Occipital lobe (tissue), 2 donors: Measurements from ENCODE around the gene GPSM1. TPM values are rescaled to one million over a fixed set of nuclear protein-coding genes. Genes with fewer than 3 reads are reported as not detected.
"Not testable (repeated sequence)": the region's sequence is repeated elsewhere in the genome, so short reads cannot be mapped to it uniquely, and the experiment has no call there.

Experiments
- DNase-seq: peaks from one replicate; lab custom pipeline; 2025; lab: John Stamatoyannopoulos, UW
- total RNA-seq: library from RNA; depleted of rRNA; stranded (reverse); fragments of >200 nt; gene quantifications from one replicate; pipeline ENCODE4 v1.2.3, GENCODE V29; 2014

The GPSM1 gene
- total RNA-seq, 1 donor from 2014 or later = 73.6 TPM

DNA sequence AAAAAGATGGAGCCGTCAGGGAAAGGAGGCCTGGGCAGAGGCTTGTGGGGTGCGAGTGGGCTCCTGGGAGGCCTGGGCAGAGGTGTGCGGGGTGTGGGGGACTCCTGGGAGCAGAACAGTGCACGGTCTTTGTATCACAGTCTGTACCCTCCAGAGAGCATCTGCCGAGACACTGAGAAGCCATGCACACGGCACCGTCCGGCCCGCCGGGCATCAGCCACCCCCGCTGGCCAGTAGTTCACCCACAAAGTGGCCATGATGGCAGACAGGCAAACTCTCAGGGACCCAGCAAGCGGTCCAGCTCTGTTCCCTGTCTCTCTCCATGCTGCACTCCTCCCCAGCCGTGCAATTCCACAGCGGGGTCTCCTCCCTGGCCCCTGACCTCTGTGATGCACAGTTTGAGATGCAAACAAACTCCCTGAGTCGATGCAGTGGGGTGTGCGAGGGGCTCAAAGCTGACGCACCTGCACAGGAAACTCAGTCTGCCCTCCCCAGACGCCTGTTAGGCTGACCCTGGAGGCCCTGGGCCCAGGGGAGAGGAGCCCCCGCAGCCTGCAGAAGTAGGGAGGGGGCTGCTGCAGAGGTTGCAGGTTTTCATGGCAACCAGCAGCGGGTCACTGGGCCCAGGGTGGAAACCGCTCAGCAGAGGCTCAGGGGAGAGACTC is 9.1 kb upstream of the GPSM1 start:
- DNase-seq = no peak

DNA sequence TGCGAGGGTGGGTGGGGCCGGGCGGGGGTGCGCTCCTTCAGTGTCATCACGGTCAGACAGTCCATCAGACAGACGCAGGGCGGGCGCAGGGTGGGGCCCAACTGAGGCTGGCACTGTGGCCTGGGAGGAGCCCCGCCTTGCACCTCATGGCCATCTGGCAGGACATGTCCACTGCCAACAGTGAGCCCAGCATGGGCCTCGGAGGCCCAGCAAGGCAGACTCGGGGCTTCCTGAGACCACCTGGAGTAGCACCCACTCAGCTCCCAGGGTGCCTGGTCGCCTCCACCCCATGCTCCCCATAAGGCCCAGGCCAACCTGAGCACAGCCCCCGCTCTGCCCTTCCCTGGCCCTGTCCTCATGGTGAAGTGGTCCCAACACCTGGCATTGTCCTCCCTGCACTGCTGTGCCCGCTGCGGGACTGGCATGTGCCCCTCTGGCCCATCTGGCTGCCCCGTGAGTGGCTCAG is 8.5 kb upstream of the GPSM1 start:
- DNase-seq = no peak

DNA sequence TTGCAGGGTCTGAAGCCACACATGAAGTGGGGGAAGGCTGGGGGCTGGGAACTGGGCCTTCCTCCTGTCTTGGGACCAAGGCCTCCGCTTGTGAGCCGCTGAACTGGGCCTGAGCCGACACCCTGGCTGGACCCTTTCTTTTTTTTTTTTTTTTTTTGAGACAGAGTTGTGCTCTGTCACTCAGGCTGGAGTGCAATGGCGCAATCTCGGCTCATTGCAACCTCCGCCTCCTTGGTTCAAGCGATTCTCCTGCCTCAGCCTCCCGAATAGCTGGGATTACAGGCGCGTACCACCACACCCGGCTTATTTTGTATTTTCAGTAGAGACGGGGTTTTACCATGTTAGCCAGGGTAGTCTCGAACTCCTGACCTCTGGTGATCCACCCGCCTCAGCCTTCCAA is 8.1 kb upstream of the GPSM1 start:
- not testable (repeated sequence) for DNase-seq

DNA sequence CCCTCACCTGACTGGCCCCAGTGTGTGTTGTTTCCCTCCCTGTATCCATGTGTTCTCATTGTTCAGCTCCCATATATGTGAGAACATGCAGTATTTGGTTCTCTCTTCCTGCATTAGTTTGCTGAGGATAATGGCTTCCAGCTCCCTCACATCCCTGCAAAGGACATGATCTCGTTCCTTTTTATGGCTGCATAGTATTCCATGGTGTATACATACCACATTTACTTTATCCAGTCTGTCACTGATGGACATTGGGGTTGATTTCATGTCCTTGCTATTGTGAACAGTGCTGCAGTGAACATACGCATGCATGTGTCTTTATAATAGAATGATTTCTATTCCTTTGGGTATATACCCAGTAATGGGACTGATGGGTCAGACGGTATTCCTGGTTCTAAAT is 7.4 kb upstream of the GPSM1 start:
- not testable (repeated sequence) for DNase-seq

DNA sequence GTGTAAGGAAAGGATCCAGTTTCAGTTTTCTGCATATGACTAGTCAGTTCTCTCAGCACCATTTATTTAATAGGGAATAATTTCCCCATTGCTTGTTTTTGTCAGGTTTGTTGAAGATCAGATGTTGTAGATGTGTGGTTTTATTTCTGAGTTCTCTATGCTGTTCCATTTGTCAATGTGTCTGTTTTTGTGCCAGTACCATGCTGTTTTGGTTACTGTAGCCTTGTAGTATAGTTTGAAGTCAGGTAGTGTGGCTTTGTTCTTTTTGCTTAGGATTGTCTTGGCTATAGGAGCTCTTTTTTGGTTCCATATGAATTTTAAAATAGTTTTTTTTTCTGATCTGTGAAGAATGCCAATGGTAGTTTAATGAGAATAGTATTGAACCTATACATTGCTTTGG is 6.4 kb upstream of the GPSM1 start:
- not testable (repeated sequence) for DNase-seq

DNA sequence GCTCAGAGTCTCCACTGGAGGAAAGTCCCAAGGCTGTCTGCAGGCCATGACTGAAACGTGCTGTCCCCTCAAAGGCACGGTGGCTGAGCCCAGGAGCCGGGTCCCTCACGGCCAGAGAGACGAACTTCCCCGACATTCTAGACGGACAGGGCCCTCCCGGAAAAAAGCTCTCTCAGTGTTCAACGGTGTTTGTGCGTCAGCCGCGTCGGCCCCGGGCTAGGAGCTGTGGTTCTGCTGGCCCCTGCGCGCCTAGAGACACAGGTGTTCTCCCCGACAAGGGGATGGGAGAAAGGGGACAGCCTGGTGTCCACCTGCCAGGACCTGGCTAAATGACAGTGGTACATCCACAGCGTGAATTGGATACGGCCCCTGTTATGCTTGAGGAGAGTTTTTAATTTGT is 5.8 kb upstream of the GPSM1 start:
- no peak for DNase-seq

DNA sequence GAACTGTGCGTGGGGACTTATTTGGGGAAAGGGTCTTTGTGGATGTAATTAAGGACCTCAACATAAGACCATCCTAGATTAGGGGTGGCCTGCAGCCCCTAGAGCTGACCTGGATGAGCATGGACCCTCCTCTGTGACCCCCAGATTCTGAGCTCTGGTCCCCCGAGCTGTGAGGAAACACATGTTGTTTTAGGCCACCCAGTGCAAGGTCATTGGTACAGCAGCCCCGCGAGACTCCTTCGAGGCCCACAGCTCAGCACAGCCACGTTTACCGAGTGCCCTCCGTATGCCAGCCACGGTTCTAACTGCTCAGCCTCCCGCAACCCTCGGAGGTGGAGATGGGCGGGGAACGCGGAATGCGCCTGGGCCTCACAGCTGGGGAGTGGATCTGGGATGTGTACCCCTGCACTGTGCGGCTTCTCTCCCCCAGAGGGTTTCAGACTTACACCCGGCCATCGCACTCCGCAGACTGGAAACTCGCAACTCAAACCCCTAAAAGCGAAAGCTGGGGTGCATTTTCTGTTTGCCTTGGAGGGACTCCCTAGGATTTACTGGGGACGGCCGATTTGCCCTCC is 4.5 kb upstream of the GPSM1 start:
- no peak for DNase-seq

DNA sequence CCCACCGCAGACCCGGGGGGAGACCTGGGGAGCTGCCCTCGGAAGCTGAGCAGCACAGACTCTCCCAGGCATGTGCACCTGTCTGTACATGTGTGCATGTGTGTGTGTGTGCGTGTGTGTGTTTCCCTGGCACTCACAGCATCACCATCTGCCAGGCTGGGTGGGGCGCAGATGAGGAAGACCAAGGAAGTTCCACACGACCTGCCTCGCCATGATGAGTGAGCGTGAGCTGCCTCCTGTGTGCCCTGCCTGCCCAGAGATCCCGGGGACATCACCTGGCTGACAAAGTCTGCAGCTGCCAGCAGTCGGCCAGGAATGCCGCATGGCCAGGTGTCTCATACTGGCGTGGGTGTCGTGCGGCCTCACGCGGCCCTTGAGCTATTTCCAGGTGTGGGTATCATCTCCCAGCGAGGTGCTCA is 4.0 kb upstream of the GPSM1 start:
- DNase-seq = no peak

DNA sequence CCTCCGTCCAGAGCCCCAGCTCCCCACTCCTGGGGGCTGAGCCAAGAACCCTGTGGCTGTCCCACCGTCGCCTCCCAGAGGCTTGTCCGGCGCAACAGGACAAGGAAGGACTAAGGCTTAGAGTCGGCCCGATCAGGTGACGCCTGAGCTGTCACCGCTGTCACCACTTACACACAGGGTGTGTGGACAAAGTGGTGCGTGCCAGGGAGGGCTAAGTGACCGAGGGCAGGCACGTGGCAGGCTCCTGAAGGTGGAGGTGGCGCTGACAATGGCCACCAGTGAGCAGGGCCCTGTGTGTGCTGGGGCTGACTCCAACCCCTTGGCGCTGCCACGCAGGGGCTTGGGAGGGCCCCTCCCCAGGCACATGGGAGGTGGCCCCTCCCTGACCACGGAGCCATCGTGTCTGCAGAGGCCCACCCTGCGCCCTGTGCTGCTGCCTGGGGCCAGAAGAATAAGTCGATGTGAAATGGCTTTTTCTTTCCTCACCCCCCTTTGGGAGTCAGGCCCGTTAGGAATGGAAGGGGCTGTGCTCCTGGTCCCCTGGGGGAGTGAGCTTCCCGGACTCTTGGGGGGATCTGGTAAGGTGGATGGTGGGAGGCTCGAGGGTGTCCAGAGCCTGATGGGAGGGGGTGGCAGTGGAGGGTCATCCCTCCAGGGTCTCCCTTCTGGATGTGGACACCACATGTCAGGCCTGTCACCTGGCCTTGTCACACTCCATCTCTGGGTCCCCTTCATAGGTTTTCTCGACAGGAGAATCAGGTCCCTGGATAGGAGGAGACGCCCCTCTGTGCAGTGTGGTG is 2.6 kb upstream of the GPSM1 start:
- no peak for DNase-seq

DNA sequence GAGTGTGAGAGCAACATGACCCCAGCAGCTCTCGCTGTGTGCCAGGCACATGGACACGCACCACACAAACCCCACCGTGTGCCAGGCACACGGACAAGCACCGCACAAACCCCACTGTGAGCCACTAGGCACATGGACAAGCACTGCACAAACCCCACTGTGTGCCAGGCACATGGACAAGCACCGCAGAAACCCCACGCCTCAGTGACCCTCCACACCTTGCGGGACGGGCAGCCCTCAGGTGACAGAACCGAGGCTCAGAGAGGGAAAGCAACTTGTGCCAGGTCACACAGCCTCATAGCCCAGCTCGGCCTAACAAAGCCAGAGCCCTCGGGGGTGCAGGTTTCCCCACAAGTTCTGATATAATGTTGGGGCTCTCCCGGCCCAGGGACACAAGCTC is 2.0 kb upstream of the GPSM1 start:
- no peak for DNase-seq

DNA sequence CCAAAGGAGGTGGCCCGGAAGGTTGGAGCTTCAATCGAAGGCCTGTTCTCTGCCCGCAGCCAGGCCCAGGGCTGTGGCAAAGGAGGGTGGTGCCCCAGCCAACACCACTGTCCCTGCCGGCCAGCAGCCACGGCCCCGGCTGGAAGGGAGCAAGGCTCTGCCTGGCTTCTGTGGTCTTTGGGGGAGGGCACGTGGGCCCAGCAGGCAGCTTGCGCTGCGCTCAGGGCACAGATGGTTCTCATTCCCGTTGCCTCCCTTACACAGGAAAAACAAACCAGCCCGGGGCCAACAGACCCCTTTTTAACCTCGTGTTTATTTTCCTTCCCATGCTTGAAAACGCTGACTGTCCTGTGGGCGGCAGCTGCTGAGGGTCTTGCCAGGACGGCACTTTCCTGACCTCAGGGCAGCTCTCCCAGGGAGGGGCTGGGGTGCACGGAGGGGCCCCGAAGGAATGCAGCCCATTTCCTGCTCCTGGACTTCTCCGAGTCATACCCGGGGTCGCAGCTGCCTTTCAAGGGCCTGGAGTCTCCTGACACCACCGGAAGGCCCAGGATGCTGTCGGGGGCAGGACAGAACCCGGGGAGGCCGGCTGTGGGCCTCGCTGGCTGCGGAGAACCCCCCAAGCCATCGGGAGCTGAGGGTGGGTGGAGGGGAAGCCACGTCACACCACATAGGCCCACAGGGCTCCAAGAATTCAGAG is 1.1 kb upstream of the GPSM1 start:
- no peak for DNase-seq

DNA sequence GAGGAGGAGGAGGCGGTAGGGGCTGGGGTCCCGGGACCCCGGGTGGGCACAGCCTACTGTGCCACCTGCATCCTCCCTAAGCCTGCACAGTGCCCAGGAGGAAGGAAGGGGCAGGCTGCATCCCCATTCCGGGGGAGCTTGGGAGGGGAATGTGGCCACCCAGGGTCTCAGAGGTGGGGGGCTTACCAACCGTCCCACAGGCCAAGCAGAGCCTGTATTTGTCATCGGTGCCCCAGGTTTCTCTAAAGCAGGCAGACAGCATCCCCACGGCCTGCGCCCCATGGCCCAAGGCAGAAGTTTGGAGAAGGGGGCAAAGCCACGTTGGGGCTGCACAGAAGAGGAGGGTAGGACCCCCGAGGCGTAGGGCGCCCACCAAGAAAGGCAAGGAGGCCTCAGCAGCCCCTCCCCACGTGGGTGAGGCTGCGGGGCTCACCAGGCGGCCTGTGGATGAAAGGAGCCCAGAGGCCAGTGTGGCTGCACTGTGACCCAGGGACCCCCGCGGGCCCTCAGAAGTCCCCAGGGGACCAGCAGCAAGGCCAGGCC is 507 bp upstream of the GPSM1 start:
- DNase-seq = no peak

DNA sequence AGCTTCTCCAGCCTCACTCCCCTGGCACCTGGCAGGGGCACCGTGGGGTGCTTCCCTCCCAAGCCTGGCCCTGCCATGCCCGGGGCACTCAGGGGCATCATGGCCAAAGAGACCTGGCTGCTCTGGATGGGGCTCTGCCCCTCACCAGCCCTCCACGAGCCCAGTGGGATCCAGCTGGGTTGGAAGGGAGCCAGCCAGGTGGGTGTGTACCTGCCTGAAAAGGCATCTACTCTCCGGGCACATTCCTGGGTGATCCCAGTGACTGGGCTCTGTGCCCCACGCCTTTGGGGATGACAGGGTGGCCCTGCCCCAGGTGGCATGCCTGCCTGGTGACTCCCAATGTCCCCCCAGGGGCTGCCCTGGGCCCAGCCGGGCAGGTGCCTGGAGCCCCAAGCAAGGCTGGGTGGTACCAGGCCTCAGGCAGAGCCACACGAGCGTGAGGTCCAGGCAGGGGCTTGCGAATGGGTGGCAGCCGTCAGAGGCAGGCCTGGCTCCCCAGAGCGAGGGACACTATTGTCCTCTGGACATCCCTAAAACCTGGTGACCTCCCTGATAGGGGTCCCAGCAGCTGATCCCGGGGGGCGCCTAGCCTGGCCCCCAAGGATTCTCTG is 777 bp downstream of the GPSM1 start:
- no peak for DNase-seq

DNA sequence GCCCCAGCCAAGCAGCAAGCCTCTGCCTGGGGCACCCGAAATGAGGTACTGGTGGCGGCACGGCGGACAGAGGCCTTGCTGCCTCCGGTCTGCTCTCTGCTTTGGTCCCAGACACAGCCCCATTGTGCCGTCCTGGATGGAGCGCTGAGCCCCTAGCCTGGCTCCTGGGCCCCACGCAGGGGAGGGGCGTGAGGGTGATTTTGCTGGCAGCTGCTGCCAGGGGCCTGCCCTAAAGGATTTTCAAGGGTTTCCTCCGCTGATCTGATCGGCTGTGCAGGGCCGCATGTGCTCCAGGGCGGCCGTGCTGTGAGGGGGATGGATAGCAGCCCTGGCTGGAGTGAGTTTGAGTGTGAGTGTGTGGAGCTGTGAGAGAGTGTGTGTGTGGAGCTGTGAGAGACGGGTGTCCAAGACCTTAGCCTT is 1.3 kb downstream of the GPSM1 start:
- no peak for DNase-seq

DNA sequence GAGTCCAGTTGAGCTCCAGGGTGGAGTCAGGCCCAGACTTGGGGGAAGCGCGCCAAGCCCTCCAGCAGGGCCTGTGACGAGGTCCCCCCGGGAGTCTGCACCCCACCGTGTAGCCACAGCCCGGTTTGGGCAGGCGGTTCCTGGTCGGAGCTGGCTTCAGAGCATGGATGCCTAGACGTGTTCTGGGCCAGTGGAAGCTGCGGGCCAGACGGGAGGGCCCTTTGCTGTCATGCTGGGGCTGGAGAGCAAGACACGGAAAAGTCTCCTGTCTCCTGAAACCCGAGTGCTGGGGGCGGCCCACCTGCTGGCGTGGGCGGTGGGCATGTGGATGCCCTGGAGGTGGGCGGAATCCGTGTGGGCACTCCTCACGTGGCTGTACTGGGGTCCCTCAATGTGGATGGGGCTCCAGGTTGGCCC is 1.9 kb downstream of the GPSM1 start:
- no peak for DNase-seq

DNA sequence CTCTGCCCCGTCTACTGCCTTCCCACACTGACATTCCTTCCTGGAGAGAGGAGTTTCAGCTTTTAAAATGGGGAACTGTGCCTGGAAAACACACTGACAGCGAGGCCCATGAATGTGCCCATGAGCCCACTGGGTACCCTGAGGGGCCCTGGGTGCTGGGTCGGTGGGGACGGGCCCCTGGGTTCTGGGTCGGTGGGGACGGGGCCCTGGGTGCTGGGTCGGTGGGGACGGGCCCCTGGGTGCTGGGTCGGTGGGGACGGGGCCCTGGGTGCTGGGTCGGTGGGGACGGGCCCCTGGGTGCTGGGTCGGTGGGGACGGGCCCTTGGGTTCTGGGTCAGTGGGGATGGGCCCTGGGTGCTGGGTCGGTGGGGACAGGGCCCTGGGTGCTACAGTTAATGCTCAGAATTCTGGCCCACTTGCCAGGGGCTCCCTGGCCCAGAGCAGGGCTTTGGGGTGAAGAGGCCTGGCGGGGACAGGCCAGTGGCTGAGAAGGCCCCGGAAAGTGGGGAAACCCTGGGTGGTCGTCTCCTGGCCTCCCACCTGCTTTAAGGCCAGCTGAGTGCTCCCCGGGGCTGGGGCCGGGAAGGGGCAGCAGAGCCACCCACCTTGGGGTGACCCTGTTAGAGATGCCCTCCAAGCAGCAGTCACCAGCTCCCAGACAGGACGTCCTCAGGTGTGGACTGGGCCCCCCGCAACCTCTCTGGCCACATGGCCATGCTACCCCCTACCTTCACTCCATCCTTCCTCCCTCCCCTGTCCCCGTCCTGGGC is 2.5 kb downstream of the GPSM1 start:
- no peak for DNase-seq

DNA sequence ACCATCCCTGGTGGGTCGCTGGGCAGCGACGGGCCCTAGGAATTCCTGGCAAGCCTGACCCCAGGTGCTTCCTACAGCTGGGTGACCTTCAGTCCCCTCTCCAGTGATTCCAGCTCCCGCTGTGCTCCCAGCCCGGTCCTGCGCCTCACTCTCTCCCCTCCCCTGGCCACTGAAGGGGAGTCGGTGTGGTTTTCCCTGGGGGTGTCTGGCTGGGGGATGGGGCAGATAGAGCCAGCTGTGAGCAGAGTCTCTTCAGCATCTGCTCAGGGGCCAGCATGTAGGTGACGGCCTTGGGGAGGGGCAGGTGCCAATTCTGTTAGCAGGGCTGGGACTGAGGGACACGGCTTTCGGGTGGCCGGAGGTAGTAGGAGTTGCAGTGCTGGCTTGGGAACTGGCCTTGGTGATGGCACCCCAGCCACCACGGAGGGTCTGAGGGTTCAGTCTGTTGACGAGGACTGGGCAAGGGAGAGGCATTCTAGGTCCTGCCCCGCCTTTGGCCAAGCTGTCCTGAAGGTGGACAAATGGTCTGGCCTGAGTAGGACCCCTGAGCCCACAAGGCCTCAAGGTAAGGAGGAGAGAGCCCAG is 3.2 kb downstream of the GPSM1 start:
- no peak for DNase-seq

DNA sequence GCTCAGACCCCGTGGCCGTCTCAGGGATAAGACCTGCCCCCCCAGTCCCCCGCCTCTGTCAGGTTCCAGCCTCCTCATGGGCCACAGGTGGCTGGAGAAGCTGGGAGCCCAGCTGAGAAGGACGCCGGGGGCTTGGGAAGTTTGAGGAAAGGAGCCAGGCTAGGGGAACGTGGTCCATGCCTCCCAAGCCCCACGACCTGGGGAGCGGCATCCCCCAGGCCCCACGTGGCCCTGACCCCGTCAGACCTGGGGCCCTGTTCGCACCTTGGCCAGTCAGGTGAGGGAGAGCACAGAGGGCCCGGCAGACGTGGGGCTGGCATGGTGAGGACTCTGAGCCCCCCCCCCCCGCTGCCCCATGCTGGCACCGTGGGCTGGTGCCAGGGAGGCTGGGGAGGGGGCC is 3.7 kb downstream of the GPSM1 start:
- no peak for DNase-seq

DNA sequence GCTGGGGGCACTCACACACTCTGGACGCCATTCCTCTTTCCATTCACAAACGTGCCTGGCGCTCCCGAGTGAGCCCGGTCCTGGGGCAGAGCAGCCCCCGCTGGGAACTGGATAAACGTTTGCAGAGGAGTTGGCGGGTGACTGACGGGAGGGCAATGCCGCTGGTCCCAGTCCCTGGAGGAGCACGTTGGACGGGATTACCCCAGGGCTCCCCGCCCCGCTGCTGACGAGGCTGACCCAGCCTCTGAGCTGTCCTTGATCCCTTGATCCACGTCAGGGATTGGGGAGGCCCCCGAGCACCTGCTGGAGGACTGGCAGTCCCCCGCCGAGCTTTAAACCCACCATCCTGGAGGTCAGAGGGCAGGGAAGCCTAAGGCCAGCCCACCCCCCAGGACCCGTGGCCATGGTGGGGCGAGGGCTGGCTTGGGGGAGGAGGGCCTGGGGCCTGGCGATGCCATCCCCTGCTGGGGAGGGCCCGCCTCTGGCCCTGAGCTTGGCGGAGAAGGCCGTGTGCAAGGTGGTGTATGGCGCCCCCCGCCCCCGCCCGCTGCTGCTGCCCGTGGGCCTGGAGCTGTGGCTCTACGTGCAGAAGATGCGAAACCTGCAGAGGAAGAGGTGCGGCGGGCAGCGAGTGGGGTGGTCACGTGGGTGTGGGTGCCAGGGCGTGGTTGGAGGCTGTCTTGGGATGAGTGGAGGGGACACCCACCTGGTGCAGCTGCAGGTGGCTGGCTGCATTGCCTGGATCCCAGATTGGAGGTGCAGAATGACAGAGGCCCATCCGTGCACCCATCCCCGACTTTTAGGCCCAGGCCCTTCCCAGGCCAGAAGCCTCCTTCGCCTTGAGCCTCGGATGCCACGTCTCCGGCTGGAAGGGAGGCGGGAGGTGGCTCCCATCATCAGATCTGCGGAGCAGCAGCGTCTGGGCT is 4.5 kb downstream of the GPSM1 start:
- DNase-seq = no peak
